ENCODE data around the gene BECN2. TPM values are rescaled to one million over a fixed set of nuclear protein-coding genes. Genes with fewer than 3 reads are reported as not detected.
"Not testable (repeated sequence)": the region's sequence is repeated elsewhere in the genome, so short reads cannot be mapped to it uniquely, and the experiment has no call there.

BECN2 gene
- total and polyA plus RNA-seq, 2 donors (not counting 3 experiments of a cell fraction or from before 2014, with no cell fraction given): not detected

DNA sequence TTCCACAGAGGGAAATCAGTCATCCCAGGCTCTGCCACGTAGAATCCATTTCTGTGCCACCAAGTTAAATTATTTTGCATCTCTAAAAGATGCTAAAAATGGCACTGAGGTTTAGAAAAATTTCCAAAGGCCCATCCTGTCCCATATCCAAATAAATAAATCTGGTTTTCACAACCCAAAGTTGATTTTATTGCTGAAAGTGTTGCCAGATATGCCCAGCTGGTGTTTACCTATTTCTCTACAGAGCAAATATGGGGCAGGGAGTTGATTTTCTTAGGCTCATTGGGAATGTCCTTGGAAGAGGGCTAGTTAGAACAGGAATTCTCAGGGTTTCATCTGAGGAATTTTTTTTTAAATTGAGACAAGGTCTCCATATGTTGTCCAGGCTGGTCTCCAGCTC is 22.4 kb downstream of the BECN2 start:
- no peaks in the 10 kb centered on the region for H4K20me1 ChIP-seq (replicated peaks; ENCODE audit: control insufficient read depth, extremely low read depth, insufficient read depth, low read length)
- H3K9me3 ChIP-seq (replicated peaks; ENCODE audit: control insufficient read depth, insufficient read depth, low read length): no peaks in the 10 kb centered on the region
- CTCF ChIA-PET: interaction anchor here (0.6 kb wide), 1 partner anchor 54 kb away, joined by 4 read pairs; no protein-coding TSS in a partner anchor
- intact Hi-C loops (cut with micrococcal nuclease) (no loop called here), dilution Hi-C loops (cut with MboI; ENCODE audit: extremely low pct_ligation_motif_present, low sequenced_read_pairs) (no loop called here)
- POLR2A ChIA-PET: no interaction called here
- no peak overlapping the region for H3K4me3 ChIP-seq (replicated peaks in 1 of 3; ENCODE audit: insufficient read depth in 1 of 3, low read depth in 1 of 3, low read length in 3 of 3)
- H3K4me1 ChIP-seq (ENCODE audit: control insufficient read depth, extremely low read depth, insufficient read depth, low read length): no peaks in the 10 kb centered on the region
- no TSS peak for BruUV-seq (replicated peaks)
- DNase-seq (ENCODE audit: low read depth, low spot score): no peak
- H2AFZ ChIP-seq (ENCODE audit: low read depth, low read length): no peak overlapping the region
- no peaks in the 10 kb centered on the region for H3K27me3 ChIP-seq (ENCODE audit: control insufficient read depth in 2 of 2, insufficient read depth in 2 of 2, low read length in 2 of 2)
- H3K9me1 ChIP-seq (replicated peaks; ENCODE audit: control insufficient read depth, extremely low read depth, insufficient read depth, low read length): no peaks in the 10 kb centered on the region
- no peak for TF ChIP-seq MYC (IDR thresholded peaks at IDR 0.05; ENCODE audit: low read depth, low read length)
- TF ChIP-seq, protein P1, sequence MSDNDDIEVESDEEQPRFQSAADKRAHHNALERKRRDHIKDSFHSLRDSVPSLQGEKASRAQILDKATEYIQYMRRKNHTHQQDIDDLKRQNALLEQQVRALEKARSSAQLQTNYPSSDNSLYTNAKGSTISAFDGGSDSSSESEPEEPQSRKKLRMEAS (IDR thresholded peaks at IDR 0.05; ENCODE audit: insufficient read depth, insufficient read length): no peak
- no peak overlapping the region for H3K4me2 ChIP-seq (ENCODE audit: insufficient read depth, low read length)
- H3K9ac ChIP-seq (replicated peaks; ENCODE audit: extremely low read depth, insufficient read depth, low read length): no peak overlapping the region
- no peak for FAIRE-seq
- no peaks in the 10 kb centered on the region for H3K79me2 ChIP-seq (ENCODE audit: control insufficient read depth, insufficient read depth, low read length)
- H3K27ac ChIP-seq (ENCODE audit: insufficient read depth, low read depth, low read length): no peak overlapping the region
- H3K36me3 ChIP-seq (ENCODE audit: control insufficient read depth in 2 of 2, extremely low read depth in 1 of 2, insufficient read depth in 2 of 2, low read length in 2 of 2): no peaks in the 10 kb centered on the region

DNA sequence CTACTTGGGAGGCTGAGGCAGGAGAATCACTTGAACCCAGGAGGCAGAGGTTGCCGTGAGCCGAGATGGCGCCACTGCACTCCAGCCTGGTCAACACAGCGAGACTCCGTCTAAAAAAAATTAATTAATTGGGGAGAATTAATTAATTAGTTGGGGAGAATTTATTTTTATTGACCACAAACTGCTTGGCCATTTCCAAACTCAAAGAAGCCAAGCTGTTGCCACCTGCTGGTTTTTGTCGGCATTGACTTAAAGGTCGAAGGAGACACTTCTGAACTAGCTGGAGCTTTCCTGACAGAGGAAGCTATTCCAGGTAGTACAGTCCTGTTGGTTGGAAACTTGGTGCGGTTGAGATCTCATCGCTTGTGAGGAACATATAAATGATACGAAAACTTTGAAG is 28.2 kb downstream of the BECN2 start:
- Histone ChIP-seq H3K27me3 (ENCODE audit: control insufficient read depth in 2 of 2, insufficient read depth in 2 of 2, low read length in 2 of 2) (no peaks in the 10 kb centered on the region), H3K4me3 (replicated peaks in 1 of 3; ENCODE audit: insufficient read depth in 1 of 3, low read depth in 1 of 3, low read length in 3 of 3) (no peak overlapping the region), H3K9ac (replicated peaks; ENCODE audit: extremely low read depth, insufficient read depth, low read length) (no peak overlapping the region), H3K36me3 (ENCODE audit: control insufficient read depth in 2 of 2, extremely low read depth in 1 of 2, insufficient read depth in 2 of 2, low read length in 2 of 2) (no peaks in the 10 kb centered on the region), H3K4me1 (ENCODE audit: control insufficient read depth, extremely low read depth, insufficient read depth, low read length) (no peaks in the 10 kb centered on the region), H3K27ac (ENCODE audit: insufficient read depth, low read depth, low read length) (no peak overlapping the region), H3K79me2 (ENCODE audit: control insufficient read depth, insufficient read depth, low read length) (no peaks in the 10 kb centered on the region), H3K4me2 (ENCODE audit: insufficient read depth, low read length) (no peak overlapping the region), H3K9me3 (replicated peaks; ENCODE audit: control insufficient read depth, insufficient read depth, low read length) (no peaks in the 10 kb centered on the region), H4K20me1 (replicated peaks; ENCODE audit: control insufficient read depth, extremely low read depth, insufficient read depth, low read length) (no peaks in the 10 kb centered on the region), H3K9me1 (replicated peaks; ENCODE audit: control insufficient read depth, extremely low read depth, insufficient read depth, low read length) (no peaks in the 10 kb centered on the region), H2AFZ (ENCODE audit: low read depth, low read length) (no peak overlapping the region)
- dilution Hi-C loops (cut with MboI; ENCODE audit: extremely low pct_ligation_motif_present, low sequenced_read_pairs) (no loop called here), intact Hi-C loops (cut with micrococcal nuclease) (loop anchor here (1.0 kb wide), 3 partner anchors 89 to 453 kb away; partner anchors contain the start of gene KMO)
- no TSS peak for BruUV-seq (replicated peaks)
- POLR2A ChIA-PET: no interaction called here
- FAIRE-seq: peak; percentile 64
- CTCF ChIA-PET: interaction anchor here (0.7 to 3.0 kb wide), 12 partner anchors 9 to 453 kb away, joined by 3 to 24 read pairs (median 4); partner anchors contain the start of genes KMO and MAP1LC3C
- peak; percentile 31 for DNase-seq (ENCODE audit: low read depth, low spot score)
- TF ChIP-seq, protein P2, sequence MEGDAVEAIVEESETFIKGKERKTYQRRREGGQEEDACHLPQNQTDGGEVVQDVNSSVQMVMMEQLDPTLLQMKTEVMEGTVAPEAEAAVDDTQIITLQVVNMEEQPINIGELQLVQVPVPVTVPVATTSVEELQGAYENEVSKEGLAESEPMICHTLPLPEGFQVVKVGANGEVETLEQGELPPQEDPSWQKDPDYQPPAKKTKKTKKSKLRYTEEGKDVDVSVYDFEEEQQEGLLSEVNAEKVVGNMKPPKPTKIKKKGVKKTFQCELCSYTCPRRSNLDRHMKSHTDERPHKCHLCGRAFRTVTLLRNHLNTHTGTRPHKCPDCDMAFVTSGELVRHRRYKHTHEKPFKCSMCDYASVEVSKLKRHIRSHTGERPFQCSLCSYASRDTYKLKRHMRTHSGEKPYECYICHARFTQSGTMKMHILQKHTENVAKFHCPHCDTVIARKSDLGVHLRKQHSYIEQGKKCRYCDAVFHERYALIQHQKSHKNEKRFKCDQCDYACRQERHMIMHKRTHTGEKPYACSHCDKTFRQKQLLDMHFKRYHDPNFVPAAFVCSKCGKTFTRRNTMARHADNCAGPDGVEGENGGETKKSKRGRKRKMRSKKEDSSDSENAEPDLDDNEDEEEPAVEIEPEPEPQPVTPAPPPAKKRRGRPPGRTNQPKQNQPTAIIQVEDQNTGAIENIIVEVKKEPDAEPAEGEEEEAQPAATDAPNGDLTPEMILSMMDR (IDR thresholded peaks at IDR 0.05; ENCODE audit: extremely low read depth in 1 of 2, insufficient read depth in 1 of 2, low read depth in 1 of 2, low read length in 2 of 2): peak; percentile 25 to 37
- no peak for TF ChIP-seq FOS (IDR thresholded peaks at IDR 0.05; ENCODE audit: borderline replicate concordance, insufficient read depth, low read length)

DNA sequence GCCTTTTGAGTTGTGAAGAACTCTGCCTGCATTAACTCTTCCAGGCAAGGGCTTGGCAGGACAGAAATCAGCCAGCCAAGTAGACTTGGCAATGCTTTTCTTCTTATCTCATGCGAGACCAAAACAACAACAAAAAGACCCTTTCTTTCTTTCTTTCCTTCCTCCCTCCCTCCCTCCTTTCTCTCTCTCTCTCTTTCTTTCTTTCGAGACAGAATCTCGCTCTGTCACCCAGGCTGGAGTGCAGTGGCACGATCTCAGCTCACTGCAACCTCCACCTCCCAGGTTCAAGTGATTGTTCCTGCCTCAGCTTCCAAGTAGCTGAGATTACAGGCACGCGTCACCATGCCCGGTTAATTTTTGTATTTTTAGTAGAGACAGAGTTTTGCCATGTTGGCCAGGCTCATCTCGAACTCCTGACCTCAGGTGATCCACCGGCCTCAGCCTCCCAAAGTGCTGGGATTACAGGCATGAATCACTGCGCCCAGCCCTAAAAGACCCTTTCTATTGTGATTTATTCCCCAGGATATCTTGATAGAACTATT is 30.9 kb downstream of the BECN2 start:
- H3K9me1 ChIP-seq (replicated peaks; ENCODE audit: control insufficient read depth, extremely low read depth, insufficient read depth, low read length); dilution Hi-C loops (cut with MboI; ENCODE audit: extremely low pct_ligation_motif_present, low sequenced_read_pairs); H3K9me3 ChIP-seq (replicated peaks; ENCODE audit: control insufficient read depth, insufficient read depth, low read length); H3K4me2 ChIP-seq (ENCODE audit: insufficient read depth, low read length); H3K27ac ChIP-seq (ENCODE audit: insufficient read depth, low read depth, low read length); H4K20me1 ChIP-seq (replicated peaks; ENCODE audit: control insufficient read depth, extremely low read depth, insufficient read depth, low read length); H3K27me3 ChIP-seq (ENCODE audit: control insufficient read depth in 2 of 2, insufficient read depth in 2 of 2, low read length in 2 of 2); DNase-seq (ENCODE audit: low read depth, low spot score); H3K9ac ChIP-seq (replicated peaks; ENCODE audit: extremely low read depth, insufficient read depth, low read length); POLR2A ChIA-PET; H2AFZ ChIP-seq (ENCODE audit: low read depth, low read length); H3K36me3 ChIP-seq (ENCODE audit: control insufficient read depth in 2 of 2, extremely low read depth in 1 of 2, insufficient read depth in 2 of 2, low read length in 2 of 2); intact Hi-C loops (cut with micrococcal nuclease); H3K79me2 ChIP-seq (ENCODE audit: control insufficient read depth, insufficient read depth, low read length); H3K4me1 ChIP-seq (ENCODE audit: control insufficient read depth, extremely low read depth, insufficient read depth, low read length); FAIRE-seq; BruUV-seq (replicated peaks); H3K4me3 ChIP-seq (replicated peaks in 1 of 3; ENCODE audit: insufficient read depth in 1 of 3, low read depth in 1 of 3, low read length in 3 of 3): not testable (repeated sequence)
- CTCF ChIA-PET: interaction anchor here (3.0 kb wide), 1 partner anchor 378 kb away, joined by 24 read pairs; no protein-coding TSS in a partner anchor
